ENCODE data around the gene ATXN10.

ATXN10 gene

GRCh38 chr22:45647532-45648225 lies 24.0 kb upstream of the ATXN10 start:
- H3K9me3 ChIP-seq (ENCODE audit: insufficient read depth, low read length, severe bottlenecking), result no peaks in the 10 kb centered on the region
- no peak overlapping the region for H3K27ac ChIP-seq (ENCODE audit: low read length)
- no peaks in the 10 kb centered on the region for H3K36me3 ChIP-seq (ENCODE audit: insufficient read depth, low read length)
- H3K79me2 ChIP-seq (ENCODE audit: insufficient read depth, low read length), result no peaks in the 10 kb centered on the region
- no peak overlapping the region for H3K9ac ChIP-seq (ENCODE audit: low read depth, low read length)
- no peak for TF ChIP-seq CTCF (IDR thresholded peaks at IDR 0.05; ENCODE audit: borderline replicate concordance, extremely low read depth, low read length, poor library complexity, severe bottlenecking)
- no peak for TF ChIP-seq EZH2 (IDR thresholded peaks at IDR 0.05; ENCODE audit: borderline replicate concordance, low read depth, low read length, severe bottlenecking)
- H2AFZ ChIP-seq (ENCODE audit: low read depth, low read length), result no peak overlapping the region
- DNase-seq (no peak), ATAC-seq (ENCODE audit: insufficient read depth, low read depth) (no peak)
- H3K4me2 ChIP-seq (ENCODE audit: insufficient read depth, low read length), result no peak overlapping the region
- no peak overlapping the region for H3K4me3 ChIP-seq (ENCODE audit: low read depth in 1 of 2, low read length in 2 of 2)
- no peaks in the 10 kb centered on the region for H4K20me1 ChIP-seq (ENCODE audit: insufficient read depth, low read length)
- H3K27me3 ChIP-seq (ENCODE audit: insufficient read depth, low read length, poor library complexity), result peaks cover 11% of the 10 kb centered on the region
- H3K4me1 ChIP-seq (ENCODE audit: insufficient read depth, low read length), result peaks cover 9% of the 10 kb centered on the region

- no peak for TF ChIP-seq CTCF (IDR thresholded peaks at IDR 0.05; ENCODE audit: borderline replicate concordance, extremely low read depth, low read length, poor library complexity, severe bottlenecking)
- no peak for TF ChIP-seq EZH2 (IDR thresholded peaks at IDR 0.05; ENCODE audit: borderline replicate concordance, low read depth, low read length, severe bottlenecking)
- Histone ChIP-seq H4K20me1 (ENCODE audit: insufficient read depth, low read length) (no peaks in the 10 kb centered on the region), H3K27me3 (ENCODE audit: insufficient read depth, low read length, poor library complexity) (peaks cover 11% of the 10 kb centered on the region)
These were observed 23.1 kb upstream of the ATXN10 start for GRCh38 chr22:45648301-45649117.

GRCh38 chr22:45649809-45650208 lies 21.8 kb upstream of the ATXN10 start:
- Histone ChIP-seq H3K9me3 (ENCODE audit: insufficient read depth, low read length, severe bottlenecking) (no peaks in the 10 kb centered on the region), H2AFZ (ENCODE audit: low read depth, low read length) (no peak overlapping the region), H3K9ac (ENCODE audit: low read depth, low read length) (no peak overlapping the region), H3K27ac (ENCODE audit: low read length) (no peak overlapping the region), H3K27me3 (ENCODE audit: insufficient read depth, low read length, poor library complexity) (peaks cover 11% of the 10 kb centered on the region), H4K20me1 (ENCODE audit: insufficient read depth, low read length) (no peaks in the 10 kb centered on the region), H3K4me2 (ENCODE audit: insufficient read depth, low read length) (no peak overlapping the region), H3K79me2 (ENCODE audit: insufficient read depth, low read length) (no peaks in the 10 kb centered on the region), H3K36me3 (ENCODE audit: insufficient read depth, low read length) (no peaks in the 10 kb centered on the region), H3K4me1 (ENCODE audit: insufficient read depth, low read length) (peaks cover 9% of the 10 kb centered on the region), H3K4me3 (ENCODE audit: low read depth in 1 of 2, low read length in 2 of 2) (no peak overlapping the region)
- TF ChIP-seq CTCF (IDR thresholded peaks at IDR 0.05; ENCODE audit: borderline replicate concordance, extremely low read depth, low read length, poor library complexity, severe bottlenecking) (no peak), EZH2 (IDR thresholded peaks at IDR 0.05; ENCODE audit: borderline replicate concordance, low read depth, low read length, severe bottlenecking) (no peak)
- DNase-seq (no peak), ATAC-seq (ENCODE audit: insufficient read depth, low read depth) (no peak)

More at GRCh38 chr22:45648301-45649117, 23.1 kb upstream of the ATXN10 start:
- no peak overlapping the region for H3K4me3 ChIP-seq (ENCODE audit: low read depth in 1 of 2, low read length in 2 of 2)
- no peaks in the 10 kb centered on the region for H3K9me3 ChIP-seq (ENCODE audit: insufficient read depth, low read length, severe bottlenecking)
- DNase-seq, result no peak
- H3K9ac ChIP-seq (ENCODE audit: low read depth, low read length), result no peak overlapping the region
- no peak overlapping the region for H3K4me2 ChIP-seq (ENCODE audit: insufficient read depth, low read length)
- H3K36me3 ChIP-seq (ENCODE audit: insufficient read depth, low read length), result no peaks in the 10 kb centered on the region
- no peak overlapping the region for H3K27ac ChIP-seq (ENCODE audit: low read length)
- no peak for ATAC-seq (ENCODE audit: insufficient read depth, low read depth)
- no peak overlapping the region for H2AFZ ChIP-seq (ENCODE audit: low read depth, low read length)
- H3K79me2 ChIP-seq (ENCODE audit: insufficient read depth, low read length), result no peaks in the 10 kb centered on the region
- H3K4me1 ChIP-seq (ENCODE audit: insufficient read depth, low read length), result peaks cover 9% of the 10 kb centered on the region
